GM19463 (cell line): Measurements from ENCODE around the gene ATP2B3.

Experiments
- ATAC-seq: cut with Tn5 transposase; IDR thresholded peaks from one replicate; pipeline ENCODE4 v1.9.1; 2021; ENCODE audit warnings: mild to moderate bottlenecking, moderate library complexity; ENCODE audit not compliant: unreplicated experiment

Gene ATP2B3

GRCh38 chrX:153609917-153610835 lies 92.7 kb downstream of the ATP2B3 start:
- ATAC-seq: no peak

GRCh38 chrX:153610836-153611213 lies 93.4 kb downstream of the ATP2B3 start:
- no peak for ATAC-seq

- no peak for ATAC-seq
Observed at GRCh38 chrX:153611298-153612095, 94.1 kb downstream of the ATP2B3 start.

- no peak for ATAC-seq
Observed at GRCh38 chrX:153612413-153612812, 95.0 kb downstream of the ATP2B3 start.

- no peak for ATAC-seq
Observed at GRCh38 chrX:153614818-153615217, 97.4 kb downstream of the ATP2B3 start.

- ATAC-seq: no peak
Observed at GRCh38 chrX:153620576-153620975, 103.1 kb downstream of the ATP2B3 start.

- ATAC-seq: no peak
Observed at GRCh38 chrX:153621949-153622598, 104.6 kb downstream of the ATP2B3 start.

DNA sequence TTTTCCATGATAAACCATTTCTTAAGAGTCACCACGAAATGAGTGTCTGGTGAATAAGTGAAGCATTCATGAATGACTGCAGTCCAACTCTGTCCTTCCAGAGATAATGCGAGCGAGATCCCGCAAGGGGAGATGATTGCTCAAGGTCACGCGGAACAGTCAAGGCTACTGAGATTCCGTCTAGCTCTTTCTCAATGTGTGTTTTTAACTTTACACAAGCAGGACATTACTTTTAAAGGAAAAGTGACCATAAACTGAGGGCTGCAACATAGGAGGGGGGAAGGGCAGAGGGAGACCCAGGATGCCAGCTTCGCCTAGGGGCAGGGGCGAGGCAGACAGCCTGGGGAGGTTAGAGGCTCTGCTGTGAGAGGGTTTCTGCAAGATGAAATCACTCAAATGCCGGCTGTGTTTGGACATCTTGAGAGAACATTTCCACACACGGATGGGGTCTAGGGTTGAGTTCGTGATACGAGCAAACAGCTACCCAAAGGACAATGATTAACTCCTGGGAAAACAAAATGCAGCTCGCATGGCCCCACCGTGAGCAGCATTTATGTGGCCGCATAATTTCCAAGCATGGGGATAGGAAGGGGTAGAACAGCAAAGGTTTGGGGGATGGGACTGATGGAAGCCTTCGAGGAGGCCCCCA lies 105.3 kb downstream of the ATP2B3 start:
- ATAC-seq: no peak

DNA sequence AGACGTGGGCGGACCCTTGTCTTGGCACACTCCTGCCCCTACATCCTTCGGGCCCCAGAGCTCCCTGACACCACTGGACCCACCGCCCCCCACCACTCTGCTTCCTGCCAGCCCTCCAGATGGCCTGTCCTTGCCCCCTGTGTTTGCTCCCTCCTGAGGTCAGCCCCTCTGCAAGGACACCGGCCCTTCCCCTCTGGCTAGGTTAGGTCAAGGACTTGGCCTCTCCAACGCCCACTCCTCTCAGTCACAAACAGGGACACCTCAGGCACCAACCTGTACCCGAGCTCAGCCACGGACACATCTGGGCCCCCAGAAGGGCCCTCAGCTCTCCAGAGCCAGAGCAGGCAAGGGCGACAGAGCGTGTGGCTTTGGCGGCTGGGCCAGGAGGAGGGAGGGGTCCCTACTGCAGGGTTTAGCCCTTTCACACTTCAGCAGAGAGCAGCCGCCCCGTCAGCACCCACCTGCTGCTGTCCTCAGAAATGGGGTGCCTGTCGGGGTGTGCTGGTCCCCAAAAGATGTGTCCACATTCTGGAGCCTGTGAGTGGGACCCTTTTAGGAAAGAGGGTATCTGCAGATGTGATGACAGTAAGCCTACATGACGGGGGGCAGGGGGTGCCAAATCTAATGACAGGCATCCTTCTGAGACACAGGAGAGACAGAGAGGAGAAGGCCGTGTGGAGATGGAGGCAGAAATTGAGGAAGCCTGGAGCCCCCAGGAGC lies 106.0 kb downstream of the ATP2B3 start:
- no peak for ATAC-seq

- no peak for ATAC-seq
Observed at GRCh38 chrX:153624196-153625091, 107.0 kb downstream of the ATP2B3 start.

- ATAC-seq: no peak
Observed at GRCh38 chrX:153625271-153626024, 108.0 kb downstream of the ATP2B3 start.

GRCh38 chrX:153626025-153626633 lies 108.7 kb downstream of the ATP2B3 start:
- no peak for ATAC-seq

DNA sequence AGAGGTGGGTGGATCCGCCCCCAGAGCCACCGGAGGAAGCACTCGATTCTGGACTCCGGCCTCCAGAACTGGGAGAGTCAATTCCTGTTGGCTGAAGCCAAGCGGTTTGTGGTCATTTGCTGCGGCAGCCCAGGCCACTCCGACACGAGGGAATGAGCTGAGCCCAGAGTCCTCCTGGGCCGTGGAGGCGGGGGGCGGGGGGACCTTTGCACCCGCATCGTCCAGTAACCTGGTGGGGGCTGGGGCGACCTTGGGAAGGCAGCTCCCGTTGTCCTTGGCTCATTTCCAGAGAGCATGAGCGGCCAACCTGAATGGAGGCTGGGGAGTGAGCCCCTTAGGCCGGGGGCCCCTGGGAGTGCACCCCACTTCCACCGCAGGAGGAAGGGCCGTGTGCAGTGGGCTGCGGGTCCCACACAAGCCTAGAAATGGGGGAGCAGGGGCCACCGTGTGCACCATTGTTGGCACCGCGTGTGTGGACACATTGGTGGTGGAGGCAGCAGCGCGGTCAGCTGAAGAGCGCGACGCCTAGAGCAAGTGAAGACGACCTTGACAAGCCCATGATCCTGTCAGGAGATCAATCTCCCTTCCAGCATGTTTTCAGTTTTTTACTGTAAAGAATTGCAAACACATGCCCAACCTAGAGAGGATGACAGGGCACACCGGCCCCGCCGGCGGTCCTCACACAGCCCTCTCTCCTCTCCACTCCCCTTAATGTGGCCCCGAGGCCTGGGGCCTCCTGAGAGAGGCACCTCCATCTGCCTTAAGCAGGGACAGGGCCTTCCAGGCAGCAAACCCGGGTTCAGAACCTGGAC lies 109.6 kb downstream of the ATP2B3 start:
- no peak for ATAC-seq

DNA sequence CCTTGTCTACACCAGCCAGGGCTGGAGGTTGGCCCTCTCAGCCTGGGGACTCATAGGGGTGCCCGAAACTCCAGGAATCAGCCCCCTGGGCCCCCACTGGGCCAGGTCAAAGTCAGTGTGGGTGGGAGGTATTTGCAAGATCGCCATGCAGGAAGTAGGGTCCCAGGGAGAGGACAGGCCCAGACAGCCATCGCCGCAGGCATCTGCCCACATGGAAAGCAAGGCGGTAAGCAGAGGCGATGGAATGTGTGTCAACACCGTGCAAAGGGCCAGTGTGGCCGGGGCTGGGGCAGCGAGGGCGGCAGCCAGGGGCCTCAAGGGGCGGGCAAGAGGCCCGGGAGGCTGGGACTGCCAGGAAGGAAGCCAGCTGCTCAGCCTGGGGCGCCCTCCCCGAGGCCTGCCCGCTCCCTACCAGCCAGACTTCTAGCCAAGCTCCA lies 110.3 kb downstream of the ATP2B3 start:
- ATAC-seq: no peak

- no peak for ATAC-seq
Observed at GRCh38 chrX:153628129-153628528, 110.7 kb downstream of the ATP2B3 start.

DNA sequence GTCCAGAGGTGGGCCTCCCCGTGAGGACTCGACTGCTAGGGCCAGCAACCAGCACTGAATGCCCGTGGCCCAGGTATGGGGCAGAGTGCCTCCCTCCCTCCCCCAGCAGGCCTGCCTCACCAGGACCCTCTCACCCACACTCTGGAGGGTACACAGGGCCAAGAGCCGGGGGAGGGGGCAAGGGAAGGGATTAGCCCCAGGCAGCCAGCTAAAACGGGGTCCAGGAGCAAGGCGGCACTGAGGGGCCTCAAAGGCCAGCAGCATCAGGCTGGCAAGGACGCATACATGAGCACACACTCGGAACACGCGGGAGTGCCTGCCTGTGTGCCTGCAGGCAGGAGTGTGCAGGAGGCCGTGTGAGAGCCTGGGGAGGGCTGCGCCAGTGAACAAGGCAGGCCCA lies 111.2 kb downstream of the ATP2B3 start:
- no peak for ATAC-seq

DNA sequence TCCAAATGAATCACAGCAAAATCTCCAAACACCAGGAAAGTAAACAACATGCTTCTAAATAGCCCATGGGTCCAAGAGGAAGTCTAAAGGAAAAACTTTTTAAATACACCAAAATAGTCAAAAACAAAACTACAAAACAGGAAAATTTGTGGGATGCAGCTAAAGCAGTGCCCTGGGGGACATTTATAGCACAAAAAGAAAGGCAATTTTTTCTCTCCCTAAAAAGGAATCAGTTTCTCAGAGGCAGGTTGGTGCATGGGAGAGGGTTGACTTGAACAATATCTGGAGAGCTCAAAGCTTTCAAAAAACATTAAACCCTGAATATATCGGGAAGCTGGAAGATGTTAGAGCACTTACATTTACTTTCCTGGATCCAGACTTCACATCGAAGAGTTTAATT lies 113.9 kb downstream of the ATP2B3 start:
- no peak for ATAC-seq
